Activated CD8-positive, alpha-beta memory T cell treated with anti-CD3 and anti-CD28 coated beads, Interleukin-2, amount 50 U/mL, for 4 hours (primary cell): ENCODE measurements around the gene NDUFB5.

Experiments used
- DNase-seq: peaks from one replicate; pipeline ENCODE4 v3.0.0-alpha.2; 2020

Gene NDUFB5

DNA sequence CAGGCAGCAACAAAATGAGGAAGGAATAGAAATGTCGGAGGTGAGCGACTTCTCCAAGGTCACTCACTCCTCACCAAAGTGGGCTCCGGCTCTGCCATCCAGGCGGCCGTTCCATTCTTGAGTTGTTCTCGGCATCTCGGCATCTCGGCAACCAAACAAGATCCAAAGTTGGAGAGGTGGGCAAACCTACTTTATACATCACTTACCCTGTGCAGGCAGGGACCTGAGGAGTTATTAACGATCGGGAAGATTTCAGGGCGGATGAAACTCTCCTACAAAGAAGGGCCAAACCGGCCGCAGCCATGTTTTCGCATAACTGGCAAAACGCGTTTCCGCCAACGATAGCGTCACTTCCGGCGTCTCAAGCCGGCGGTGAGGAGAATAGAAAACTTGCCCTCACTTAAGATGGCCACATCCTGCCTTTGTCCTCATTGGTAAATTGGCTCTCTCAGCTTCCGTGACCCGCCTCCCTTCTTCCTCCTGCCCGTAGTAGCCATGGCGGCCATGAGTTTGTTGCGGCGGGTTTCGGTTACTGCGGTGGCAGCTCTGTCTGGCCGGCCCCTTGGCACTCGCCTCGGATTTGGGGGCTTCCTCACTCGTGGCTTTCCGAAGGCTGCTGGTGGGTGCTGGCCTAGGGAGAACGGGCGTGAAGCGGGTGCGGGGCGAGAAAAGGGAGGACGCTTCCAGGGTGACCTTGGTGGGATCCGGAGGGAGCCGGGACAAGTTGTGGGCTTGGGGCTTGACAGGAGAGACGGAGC, at the start of gene NDUFB5, which contains the start of gene MRPL47:
TSS of gene NDUFB5 (plus strand) at position 474 of the 758 bp plus-strand sequence. CDS start at position 496, 22 bp downstream.
TSS of gene MRPL47 (minus strand) at position 318 of the 758 bp plus-strand sequence. CDS start at position 304, 14 bp downstream.
- DNase-seq, result peak; percentile 91

DNA sequence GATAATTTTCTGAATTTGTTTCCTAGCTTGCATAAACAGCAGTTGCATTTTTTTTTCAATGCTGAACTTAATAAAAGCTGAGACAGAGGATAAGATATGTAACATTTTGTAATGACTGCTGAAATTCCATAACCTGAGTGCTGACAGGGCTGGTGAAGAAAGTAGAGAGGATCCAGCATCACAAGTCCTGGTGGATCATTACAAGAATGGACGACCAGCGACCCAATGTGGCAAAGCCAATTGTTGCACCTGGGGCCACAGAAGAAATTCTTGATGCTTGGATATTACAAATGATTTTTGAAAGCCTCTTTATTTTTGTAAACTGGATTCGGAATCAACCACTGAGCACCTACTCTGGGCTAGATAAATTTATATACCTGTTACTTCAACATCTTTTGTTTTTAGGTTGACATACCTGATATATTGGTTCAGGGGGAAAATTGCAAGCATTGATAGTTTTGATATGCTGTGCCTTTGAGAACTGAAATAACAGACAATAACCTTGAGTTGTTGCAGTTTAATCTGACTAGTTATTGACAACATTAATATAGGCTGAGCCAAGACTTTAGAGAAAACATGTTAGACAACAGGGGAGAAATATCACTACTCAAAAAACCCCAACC, 45.7 kb upstream of the NDUFB5 start:
- DNase-seq, result peak; percentile 36

DNA sequence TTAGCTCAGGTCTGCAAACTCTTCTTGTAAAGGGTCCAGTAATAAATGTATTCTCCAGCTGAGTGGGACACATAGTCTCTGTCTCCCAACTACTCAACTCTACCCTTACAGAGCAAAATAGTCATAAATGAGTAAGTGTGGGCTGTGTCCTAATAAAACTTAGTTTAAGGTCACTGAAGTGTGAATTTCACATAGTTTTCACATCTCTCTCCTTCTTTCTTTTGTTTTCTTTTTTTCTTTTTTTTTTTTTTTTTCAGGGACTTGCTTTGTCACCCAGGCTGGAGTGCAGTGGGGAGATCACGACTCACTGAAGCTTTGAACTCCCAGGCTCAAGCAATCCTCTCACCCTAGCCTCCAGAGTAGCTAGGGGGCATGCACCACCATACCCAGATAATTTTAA, 43.8 kb upstream of the NDUFB5 start:
- no peak for DNase-seq

DNA sequence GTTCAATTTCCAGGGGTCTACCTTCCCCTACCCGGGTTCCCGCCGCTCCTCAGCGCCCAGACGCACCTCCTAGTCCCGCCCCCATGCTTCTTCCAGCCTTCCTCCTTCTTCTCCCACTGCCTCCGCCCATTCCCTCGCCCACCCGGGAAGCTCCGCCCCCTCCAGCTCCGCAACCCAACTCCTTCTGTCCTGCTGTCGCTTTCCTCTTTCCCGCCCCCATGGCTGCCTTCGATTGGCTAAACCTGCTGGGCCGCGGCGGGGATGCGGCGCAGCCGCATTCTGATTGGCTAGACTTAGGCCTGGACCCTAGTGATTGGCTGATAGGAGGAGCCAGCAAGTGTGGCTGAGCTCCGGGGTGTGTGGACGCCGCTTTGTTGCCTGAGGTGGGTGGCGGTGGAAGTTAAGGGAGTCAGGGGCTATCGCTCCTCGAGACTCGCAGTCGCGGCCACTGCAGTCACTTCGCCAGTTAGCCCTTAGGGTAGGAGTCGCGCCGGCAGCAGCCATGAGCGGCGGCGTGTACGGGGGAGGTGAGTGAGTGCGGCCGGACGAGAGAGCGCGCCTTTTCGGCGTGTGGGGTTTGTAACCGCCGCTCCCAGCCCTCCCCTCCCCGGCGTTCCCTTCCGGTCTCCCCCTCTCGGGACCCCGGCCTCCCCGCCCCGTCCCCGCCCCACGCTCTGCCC, 41.9 kb upstream of the NDUFB5 start, which contains the start of gene ACTL6A:
TSS of gene ACTL6A (plus strand) at position 336 of the 680 bp plus-strand sequence. CDS start at position 503, 167 bp downstream.
- peak; percentile 99 for DNase-seq

DNA sequence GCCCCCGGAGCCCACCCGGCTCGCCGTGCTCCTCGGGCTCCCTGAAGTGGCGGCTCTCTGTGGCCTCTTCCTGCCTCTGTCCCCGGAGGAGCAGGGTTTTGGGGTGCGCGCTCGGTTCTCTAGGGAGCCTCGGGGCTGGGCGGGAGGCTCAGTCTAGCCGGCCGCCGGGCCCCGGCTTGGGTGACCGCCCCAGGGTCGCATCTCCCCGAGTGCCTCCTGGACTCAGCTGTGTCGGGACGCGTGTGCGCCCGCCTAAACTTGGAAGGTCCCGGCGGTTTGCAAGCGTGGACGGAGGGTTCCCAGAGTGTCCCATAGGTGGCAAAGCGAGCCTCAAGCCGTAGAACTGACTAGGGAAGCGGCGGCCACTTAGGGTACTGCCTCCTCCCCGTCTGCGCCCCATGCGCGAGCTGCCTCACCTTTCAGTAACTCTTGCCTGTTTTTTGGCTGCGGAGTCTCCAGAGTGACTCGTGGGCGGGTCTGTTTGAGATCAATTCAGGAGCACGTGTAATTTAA, 41.3 kb upstream of the NDUFB5 start:
- DNase-seq, result peak; percentile 64

DNA sequence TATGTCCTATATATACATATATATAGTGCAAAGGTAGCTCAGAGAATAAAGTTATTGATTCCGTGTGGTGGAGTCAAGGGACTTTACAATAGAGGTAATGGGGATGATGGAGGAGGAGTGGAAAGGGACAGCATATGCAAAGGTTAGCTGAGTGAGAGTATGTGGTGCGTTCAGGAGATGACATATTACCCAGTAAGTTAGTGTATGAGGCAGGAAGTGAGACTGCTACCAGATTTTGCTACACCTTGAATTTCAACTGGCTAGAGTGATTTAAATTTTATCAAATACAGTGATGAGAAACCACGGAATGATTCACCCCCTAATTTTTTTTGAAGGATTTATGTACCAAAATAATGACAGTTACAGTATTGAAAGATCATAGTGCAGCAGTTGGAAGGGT, 39.1 kb upstream of the NDUFB5 start:
- DNase-seq, result no peak

DNA sequence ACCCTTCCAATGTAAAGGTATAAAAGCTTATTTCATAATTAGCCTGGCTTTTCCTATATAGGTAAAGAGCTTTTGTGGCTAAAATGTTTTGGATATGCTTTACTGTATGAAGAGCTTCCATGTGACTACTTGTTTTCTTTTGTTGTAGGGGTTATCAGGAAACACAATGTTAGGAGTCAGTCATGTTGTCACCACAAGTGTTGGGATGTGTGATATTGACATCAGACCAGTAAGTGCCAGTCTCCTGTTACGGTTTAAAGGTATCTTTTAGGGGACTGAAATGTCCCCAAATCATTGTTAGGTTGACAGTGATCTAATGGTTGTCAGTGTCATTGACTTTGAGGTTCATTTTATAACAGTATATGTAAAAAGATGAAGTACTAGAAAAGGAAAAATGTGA, 23.6 kb upstream of the NDUFB5 start:
- DNase-seq, result no peak

DNA sequence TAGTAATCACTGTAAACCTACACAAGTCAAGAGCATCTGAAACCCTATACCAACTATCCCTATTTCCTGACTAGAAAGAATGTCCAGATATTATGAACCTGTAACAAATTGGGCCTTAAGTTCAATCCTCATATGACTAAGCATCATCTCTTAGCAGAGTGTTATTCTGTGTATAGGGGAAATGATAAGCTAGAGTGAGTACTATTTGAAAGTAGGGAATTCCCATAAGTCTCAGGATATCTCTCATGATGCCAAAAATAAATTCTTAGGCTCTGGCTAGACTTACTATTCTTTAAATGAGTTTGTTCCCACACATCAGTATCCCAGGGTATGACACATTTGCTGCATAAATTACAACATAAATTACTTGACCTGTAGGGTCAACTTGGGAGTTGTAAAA, 15.5 kb upstream of the NDUFB5 start:
- no peak for DNase-seq

DNA sequence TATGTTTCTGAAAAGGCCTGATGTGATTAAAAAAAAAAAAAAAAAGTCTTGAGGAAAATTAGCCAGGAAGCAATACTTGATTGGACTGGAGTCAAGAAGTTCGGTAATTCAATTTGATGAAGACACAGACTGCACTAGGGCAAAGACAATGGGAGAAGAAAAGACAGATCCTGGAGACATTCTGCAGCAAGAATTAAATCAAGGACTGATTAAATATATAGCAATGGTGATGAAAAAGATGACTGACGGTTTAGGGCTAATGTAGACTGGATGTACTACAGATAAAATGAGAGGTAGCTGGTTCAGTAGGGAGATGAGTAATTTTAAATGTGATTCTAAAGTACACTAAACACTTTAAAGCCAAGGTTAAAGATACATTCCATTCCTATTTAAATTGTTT, 13.9 kb upstream of the NDUFB5 start:
- no peak for DNase-seq

DNA sequence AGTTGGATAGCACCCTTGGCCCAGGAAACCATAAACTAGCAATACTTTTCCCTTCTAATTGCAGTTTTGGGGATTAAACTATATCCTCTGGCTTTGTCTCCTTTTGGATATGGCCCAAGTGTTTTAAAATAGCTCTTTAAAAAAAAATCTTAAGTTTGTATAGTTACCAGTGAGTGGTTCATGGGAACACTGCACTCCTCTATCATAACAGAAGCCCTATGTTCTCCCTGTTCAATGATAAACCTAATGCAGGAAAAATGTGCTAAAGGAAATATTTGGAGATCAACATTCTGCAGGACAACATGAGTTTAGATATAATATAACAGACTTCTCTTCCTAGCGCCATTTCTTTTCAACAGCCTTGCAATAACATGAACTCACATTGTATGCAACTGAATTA, 13.3 kb upstream of the NDUFB5 start:
- DNase-seq, result no peak

DNA sequence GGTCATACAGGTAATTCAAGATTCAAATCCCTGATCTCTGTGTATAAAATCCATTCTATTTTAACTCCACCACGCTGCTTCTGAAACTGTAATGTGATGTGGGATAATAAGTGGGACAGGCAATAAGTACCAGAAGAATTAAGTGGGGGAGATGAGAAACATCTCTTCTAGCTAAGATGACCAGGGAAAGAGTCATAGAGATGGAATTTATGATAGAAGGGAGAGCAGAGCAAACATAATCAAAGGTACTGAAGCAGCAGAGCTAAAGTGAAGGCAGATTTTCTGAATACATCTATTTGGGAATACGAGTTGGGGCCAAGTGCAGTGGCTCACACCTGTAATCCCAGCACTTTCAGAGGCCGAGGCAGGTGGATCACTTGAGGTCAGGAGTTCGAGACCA, 5.1 kb upstream of the NDUFB5 start:
- no peak for DNase-seq

DNA sequence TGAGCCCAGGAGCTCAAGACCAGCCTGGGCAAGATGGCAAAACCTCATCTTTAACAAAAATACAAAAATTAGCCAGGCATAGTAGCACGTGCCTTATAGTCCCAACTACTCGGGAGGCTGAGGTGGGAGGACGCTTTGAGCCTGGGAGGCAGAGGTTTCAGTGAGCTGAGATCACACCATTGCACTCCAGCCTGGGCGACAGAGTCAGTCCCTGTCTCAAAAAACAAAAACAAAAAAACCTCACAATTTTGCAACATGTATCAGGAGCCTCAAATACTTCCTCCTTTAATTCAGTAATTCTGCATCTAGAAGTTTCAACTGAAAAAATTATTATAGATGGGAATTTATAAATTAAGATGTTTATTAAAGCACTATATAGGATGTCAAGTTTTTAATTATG, 1.3 kb upstream of the NDUFB5 start:
- DNase-seq, result no peak

DNA sequence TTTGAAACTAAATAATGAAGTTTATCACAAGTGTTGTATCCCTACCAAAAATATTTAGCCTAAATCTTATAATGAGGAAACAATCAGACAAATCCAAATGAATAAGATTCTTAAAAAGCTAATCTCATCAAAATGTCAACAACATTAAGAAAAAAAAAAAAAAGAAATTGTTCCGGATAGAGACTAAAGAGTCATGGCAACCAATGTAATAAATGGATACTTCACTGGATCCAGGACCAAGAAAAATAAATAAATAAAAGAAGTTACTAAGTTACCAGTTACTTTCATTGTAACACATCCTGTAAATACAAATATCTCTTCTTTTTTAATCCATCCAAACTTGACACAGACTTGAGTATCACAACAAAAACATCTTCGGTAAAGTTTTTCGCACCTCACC, 763 bp upstream of the NDUFB5 start:
- no peak for DNase-seq

DNA sequence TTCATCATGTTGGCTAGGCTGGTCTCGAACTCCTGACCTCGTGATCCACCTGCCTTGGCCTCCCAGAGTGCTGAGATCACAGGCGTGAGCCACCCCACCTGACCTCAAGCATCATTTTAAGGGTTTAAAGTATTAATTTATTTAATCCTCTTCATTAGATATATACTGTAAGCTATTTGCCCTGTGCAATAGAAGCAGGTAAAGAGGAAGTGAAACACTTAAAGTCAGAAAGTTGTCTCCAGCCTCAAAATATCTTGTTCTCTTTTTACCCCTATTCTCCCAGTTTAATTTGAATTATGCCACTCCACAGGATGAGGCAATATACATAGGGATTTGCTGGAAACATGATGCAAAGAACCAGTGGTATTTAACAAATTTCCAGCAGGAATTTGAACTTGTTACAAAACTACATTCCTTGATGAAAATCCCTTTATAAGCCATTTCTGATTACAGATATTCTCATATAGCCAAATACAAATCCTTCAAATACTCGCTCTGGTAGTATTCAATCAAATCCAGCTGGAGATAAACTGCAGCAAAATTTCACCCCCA, 2.0 kb downstream of the NDUFB5 start:
- DNase-seq, result no peak

DNA sequence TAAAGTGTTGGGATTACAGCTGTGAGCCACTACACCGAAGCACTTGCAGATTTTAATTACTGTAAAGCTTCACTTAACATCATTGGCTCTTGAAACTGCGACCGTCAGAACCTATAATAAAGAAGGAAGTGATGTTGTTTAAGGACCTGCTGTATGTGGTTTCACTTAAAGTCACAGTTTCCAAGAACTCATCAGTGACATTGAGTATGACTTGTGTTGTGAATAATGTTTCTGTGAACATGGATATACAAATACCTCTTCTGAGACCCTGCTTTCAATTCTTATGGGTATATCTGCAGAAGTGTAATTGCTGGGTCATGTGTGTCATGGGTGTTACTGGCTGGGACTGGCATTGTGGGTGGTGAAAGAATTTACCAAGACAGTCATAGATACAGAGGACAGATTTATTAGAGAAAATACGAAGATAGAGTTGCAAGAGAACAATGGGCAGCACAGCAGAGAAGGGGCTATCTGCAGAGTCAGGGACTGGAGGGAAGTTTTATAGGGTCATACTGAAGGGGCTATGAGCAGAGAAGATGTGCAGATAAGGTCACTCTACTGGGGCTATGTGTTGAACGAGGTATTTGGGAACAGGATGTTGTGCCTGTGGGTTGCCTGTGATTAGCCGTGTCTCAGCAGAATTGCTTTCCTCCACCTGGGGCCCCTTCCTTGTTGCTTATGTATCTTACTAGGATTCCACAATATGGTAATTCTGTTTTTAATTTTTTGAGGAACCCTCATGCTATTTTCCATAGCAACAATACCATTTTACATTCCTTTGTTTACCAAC, 4.5 kb downstream of the NDUFB5 start:
- no peak for DNase-seq

DNA sequence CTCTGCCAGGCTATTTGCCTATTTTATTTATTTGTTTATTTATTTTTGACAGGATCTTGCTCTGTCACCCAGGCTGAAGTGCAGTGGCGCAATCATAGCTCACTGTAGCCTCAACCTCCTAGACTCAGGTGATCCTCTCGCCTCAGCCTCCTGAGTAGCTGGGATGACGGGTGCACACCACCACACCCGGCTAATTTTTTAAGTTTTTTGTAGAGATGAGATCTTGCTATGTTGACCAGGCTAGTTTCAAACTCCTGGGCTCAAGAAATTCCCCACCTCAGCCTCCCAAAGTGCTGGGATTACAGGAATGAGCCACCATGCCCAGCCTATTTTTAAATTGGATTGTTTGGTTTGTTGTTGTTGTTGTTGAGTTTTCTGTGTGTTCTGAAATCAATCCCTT, 5.5 kb downstream of the NDUFB5 start:
- DNase-seq, result no peak

DNA sequence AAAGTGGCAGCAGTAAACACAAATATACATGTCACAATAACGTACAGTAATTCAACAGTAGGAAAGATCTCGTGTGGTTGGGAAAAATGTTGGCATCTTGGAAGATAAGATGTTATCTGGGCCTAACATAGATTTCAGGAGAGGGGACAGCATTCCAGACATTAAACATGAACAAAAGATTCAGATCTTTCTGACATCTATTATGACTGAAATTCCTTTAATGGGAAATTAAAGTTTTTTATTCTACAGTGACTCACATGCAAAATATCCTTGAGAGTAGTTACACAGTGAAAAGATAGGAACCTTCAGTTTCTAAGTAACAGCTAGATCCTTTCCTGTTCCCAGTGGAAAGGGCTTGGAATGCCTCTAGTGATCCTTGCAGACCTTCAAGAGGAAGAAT, 9.2 kb downstream of the NDUFB5 start:
- DNase-seq, result no peak

DNA sequence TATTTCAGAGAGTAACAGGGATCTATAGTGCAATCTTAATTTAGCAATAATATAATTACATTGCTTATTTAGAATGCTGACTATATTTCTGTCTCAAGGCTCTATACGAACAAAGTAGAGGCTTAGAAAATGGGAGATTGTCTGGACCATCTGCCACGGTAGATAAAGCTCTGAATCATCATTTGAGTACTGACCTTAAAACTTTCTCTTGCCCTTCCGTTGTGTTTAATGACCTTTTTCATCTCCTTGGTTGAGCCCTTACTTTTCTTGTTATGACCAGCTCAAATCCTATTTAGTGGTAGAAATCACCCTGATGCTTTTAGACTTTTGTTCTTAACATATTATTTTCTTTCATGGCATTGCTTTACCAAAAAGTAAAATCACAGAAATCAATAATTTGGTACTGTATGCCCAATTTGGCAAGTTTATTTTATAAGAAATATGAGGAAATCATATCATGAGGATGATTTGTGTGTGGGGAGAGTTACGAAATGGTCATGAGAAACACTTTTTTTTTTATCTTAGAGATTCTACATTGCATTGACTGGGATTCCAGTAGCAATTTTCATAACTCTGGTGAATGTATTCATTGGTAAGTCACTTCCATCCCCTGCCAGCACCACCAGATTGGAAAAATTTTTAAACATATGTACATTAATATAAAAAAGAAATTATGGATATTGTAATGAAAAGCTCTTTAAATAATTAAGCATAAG, 11.0 kb downstream of the NDUFB5 start:
- no peak for DNase-seq

DNA sequence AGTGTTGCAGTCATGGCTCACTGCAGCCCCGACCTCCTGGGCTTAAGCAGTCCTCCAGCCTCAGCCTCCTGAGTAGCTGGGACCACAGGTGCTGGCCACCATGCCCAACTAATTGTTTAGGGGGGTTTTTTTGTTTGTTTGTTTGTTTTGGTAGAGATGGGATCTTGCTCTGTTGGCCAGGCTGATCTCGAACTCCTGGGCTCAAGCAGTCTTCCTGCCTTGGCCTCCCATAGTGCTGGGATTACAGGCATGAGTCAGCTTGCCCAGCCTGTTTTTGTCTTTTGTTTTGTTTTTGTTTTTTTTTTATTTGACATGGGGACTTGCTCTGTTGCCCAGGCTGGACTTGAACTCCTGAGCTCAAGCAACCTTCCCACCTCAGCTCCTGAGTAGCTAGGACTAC, 17.4 kb downstream of the NDUFB5 start:
- DNase-seq, result no peak

DNA sequence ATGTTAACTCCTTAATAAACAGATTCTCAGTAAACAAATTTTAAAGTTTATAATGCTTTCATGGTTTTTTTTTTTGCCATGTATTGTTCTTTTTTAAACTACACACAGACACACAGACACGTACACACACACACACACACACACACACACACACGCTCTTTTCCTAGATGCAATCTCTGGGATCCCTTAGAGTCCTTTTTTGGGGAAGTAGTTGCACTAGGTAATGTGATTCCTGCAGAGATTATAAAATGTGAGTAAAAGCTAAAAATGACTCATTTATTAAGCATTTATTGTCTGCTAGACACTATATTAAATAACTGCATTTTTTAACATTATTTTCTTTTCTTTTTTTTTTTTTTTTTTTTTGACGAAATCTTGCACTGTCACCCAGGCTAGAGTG, 19.9 kb downstream of the NDUFB5 start:
- no peak for DNase-seq

DNA sequence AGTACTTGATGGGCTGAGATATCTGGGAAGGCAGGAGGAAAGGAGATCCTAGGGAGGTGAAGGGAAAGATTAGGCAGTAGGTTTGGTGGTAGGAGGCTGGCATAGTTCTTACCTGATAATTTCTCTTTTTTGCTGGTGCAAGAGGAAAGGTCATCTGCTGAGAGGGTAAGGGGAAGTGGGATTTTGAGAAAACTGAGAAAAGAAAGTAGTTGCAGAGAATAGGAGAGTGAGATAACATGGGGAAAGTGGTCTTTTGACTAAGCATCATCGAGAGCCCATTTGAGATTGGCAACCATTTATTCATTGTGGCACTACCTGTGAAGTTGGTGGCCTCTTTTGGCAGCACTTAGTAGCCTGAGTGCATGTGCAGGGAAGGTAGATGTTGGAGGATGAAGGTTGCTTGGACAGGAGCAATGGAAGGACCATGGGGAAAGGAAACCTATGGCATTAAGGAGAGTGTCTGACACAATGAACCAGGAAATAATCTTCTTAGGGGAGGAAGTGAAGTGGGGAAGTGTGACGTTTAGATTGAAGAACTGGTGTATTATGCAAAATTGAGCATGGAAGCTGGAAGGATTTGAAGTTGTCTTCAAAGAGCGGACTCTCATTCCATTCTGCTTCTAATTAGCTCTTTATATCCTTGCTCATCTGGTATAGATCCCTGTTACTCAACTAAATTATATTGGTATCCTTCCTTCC, 26.3 kb downstream of the NDUFB5 start:
- no peak for DNase-seq
